ENCODE measurements around the gene CAMSAP3.

DNA sequence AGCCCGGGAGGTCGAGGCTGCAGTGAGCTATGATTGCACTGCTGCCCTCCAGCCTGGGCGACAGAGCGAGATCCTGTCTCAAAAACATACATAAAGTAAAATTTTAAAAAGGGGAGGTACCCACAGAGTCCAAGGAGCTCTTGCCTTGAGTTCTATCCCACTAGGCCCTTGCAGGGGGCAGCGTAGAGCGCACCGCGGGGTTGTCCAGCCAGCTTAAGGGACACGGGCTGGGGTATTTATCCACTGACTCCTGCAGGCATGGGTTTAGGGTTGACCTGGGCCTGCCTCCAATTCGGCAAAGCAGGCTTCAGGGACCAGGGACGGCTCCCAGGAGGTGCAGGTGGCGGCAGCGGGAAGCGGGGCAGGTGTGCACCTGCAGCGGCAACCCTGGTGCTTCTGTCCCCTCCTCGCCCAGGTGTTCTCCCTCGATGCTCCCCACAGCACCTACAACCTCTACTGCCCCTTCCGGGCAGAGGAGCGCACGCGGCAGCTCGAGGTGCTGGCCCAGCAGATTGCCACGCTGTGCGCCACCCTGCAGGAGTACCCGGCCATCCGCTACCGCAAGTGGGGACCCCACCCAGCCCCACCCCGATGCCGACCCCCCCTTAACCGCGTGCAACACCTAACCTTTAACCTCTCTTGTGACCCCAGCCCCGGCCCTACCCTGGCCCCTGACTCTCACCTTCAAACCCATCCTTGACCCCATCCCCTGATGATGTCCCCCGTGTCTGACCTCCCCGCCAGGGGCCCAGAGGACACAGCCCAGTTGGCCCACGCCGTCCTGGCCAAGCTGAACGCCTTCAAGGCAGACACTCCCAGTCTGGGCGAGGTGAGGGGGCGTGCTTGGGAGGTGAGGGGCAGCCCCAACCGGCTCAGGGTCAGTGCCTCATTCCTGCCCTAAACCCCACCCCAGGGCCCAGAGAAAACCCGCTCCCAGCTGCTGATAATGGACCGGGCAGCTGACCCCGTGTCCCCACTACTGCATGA, 45.9 kb downstream of the CAMSAP3 start:
- TF ChIP-seq POLR2A (IDR thresholded peaks at IDR 0.05) (no peak), POLR2AphosphoS5 (IDR thresholded peaks at IDR 0.05; ENCODE audit: insufficient read depth in 1 of 2, low read depth in 1 of 2) (no peak)
- TF ChIP-seq, protein P1, sequence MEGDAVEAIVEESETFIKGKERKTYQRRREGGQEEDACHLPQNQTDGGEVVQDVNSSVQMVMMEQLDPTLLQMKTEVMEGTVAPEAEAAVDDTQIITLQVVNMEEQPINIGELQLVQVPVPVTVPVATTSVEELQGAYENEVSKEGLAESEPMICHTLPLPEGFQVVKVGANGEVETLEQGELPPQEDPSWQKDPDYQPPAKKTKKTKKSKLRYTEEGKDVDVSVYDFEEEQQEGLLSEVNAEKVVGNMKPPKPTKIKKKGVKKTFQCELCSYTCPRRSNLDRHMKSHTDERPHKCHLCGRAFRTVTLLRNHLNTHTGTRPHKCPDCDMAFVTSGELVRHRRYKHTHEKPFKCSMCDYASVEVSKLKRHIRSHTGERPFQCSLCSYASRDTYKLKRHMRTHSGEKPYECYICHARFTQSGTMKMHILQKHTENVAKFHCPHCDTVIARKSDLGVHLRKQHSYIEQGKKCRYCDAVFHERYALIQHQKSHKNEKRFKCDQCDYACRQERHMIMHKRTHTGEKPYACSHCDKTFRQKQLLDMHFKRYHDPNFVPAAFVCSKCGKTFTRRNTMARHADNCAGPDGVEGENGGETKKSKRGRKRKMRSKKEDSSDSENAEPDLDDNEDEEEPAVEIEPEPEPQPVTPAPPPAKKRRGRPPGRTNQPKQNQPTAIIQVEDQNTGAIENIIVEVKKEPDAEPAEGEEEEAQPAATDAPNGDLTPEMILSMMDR (IDR thresholded peaks at IDR 0.05): no peak
